Breast epithelium (tissue), 4 donors: ENCODE results near the gene ZDHHC17. TPM values are rescaled to one million over a fixed set of nuclear protein-coding genes. Genes with fewer than 3 reads are reported as not detected.

Experiments
- DNase-seq, 2 donors: peaks; one replicate each; pipeline ENCODE4 v3.0.0-alpha.2; 2019; ENCODE audit warnings: low spot score in 2 of 2
- H3K27ac ChIP-seq, 2 donors: fragments of 200-600 bp; sonication (generic) in 1 of 2; one replicate each; pipeline ENCODE4 v1.5.1; 2016 to 2019; ENCODE audit warnings: mild to moderate bottlenecking in 1 of 2
- H3K27me3 ChIP-seq, 2 donors: fragments of 200-600 bp; sonication (generic) in 1 of 2; one replicate each; pipeline versions ENCODE4 v1.5.1 to v1.6.0; 2017 to 2019; ENCODE audit warnings: control low read depth in 1 of 2, mild to moderate bottlenecking in 1 of 2
- H3K36me3 ChIP-seq: fragments of 200-600 bp; one replicate; pipeline ENCODE4 v1.5.1; 2019
- H3K4me1 ChIP-seq, 2 donors: fragments of 200-600 bp; sonication (generic); one replicate each; pipeline ENCODE4 v1.5.1; 2016 to 2019; ENCODE audit warnings: control low read depth in 1 of 2
- H3K4me3 ChIP-seq, 3 donors: fragments of 200-600 bp; sonication (generic); 1 replicate in 2 of 3; 2 replicates in 1 of 3; pipeline ENCODE4 v1.5.1; 2016 to 2019; ENCODE audit warnings: mild to moderate bottlenecking in 3 of 3, moderate library complexity in 2 of 3
- H3K9me3 ChIP-seq, 2 donors: fragments of 200-600 bp; sonication (generic) in 1 of 2; one replicate each; pipeline ENCODE4 v1.5.1; 2016 to 2019; ENCODE audit warnings: control low read depth in 1 of 2
- POLR2A ChIP-seq: fragments of 450-650 bp; IDR thresholded peaks from one replicate; pipeline ENCODE4 v1.6.1; 2016; ENCODE audit warnings: antibody characterized with exemption, mild to moderate bottlenecking, moderate library complexity
- POLR2AphosphoS5 ChIP-seq, 3 donors: sonication (generic); formaldehyde crosslinking; IDR thresholded peaks; one replicate each; pipeline ENCODE4 v1.6.1; 2017; ENCODE audit warnings: antibody characterized with exemption in 3 of 3
- intact Hi-C: fragments of 100-400 bp; cut with DNase I; formaldehyde crosslinking; loops from one replicate; pipeline ENCODE4 v1.15.1; 2023; ENCODE audit warnings: low total_unique reads
- total RNA-seq, 3 donors: library from RNA; depleted of rRNA; stranded (reverse); fragments of >200 nt; gene quantifications; one replicate each; pipeline ENCODE4 v1.1.0, GENCODE V29; 2016
- TF ChIP-seq, protein P1 (sequence below), 3 donors: fragments of 450-650 bp; IDR thresholded peaks; one replicate each; pipeline ENCODE4 v1.5.1; 2016 to 2017; ENCODE audit warnings: antibody characterized with exemption in 3 of 3, mild to moderate bottlenecking in 3 of 3, moderate library complexity in 3 of 3

ZDHHC17 gene
- total RNA-seq, 3 donors from 2014 or later, result 51.8 to 86.1 (median 67.2) TPM

DNA sequence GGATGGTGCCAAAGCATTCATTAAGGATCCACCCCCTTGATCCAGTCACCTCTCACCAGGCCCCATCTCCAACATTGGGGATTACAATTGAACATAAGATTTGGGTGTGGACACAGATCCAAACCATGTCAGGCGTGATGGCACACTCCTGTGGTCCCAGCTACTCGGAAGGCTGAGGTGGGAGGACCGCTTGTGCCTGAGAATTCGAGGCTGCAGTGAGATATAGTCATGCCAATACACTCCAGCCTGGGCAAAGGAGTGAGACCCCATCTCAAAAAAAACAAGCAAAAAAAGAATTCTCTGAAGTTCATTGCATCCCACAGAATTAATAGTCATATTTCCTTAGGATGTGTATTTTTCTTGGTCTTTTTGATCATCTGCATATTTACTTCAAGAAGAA is 34.9 kb downstream of the ZDHHC17 start:
- H3K27me3 ChIP-seq, result no peaks in the 10 kb centered on the region
- no peak overlapping the region for H3K4me3 ChIP-seq
- no peak overlapping the region for H3K27ac ChIP-seq
- H3K36me3 ChIP-seq, result no peaks in the 10 kb centered on the region
- intact Hi-C loops, result no loop called here
- TF ChIP-seq, protein P1, sequence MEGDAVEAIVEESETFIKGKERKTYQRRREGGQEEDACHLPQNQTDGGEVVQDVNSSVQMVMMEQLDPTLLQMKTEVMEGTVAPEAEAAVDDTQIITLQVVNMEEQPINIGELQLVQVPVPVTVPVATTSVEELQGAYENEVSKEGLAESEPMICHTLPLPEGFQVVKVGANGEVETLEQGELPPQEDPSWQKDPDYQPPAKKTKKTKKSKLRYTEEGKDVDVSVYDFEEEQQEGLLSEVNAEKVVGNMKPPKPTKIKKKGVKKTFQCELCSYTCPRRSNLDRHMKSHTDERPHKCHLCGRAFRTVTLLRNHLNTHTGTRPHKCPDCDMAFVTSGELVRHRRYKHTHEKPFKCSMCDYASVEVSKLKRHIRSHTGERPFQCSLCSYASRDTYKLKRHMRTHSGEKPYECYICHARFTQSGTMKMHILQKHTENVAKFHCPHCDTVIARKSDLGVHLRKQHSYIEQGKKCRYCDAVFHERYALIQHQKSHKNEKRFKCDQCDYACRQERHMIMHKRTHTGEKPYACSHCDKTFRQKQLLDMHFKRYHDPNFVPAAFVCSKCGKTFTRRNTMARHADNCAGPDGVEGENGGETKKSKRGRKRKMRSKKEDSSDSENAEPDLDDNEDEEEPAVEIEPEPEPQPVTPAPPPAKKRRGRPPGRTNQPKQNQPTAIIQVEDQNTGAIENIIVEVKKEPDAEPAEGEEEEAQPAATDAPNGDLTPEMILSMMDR (IDR thresholded peaks at IDR 0.05), result no peak
- TF ChIP-seq POLR2A (no peak), POLR2AphosphoS5 (IDR thresholded peaks at IDR 0.05) (no peak)
- peaks cover 0 to 9% of the 10 kb centered on the region in 2 donors for H3K9me3 ChIP-seq
- no peak for DNase-seq
- no peaks in the 10 kb centered on the region for H3K4me1 ChIP-seq

DNA sequence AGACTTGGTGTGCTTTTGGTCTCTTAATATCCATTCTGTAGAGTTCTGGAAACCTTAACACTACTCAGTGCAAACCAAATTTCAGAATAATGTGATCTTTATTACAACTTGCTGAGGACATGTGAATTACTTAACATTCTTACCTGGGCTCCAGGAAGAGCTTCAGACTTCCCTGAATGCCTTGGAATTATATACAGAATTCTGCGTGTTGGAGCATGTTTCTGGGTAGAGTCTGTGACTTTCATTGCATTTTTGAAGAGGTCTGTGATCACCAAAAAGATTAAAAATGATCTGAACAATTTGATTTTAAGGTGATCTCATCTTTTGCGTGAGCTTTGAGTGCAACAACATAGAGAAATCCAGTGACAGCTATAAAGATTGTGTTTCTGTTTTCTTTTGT is 35.4 kb downstream of the ZDHHC17 start:
- H3K4me3 ChIP-seq, result no peak overlapping the region
- intact Hi-C loops, result no loop called here
- no peaks in the 10 kb centered on the region for H3K36me3 ChIP-seq
- TF ChIP-seq POLR2A (no peak), POLR2AphosphoS5 (IDR thresholded peaks at IDR 0.05) (no peak)
- TF ChIP-seq, protein P1 (IDR thresholded peaks at IDR 0.05), result no peak
- no peak overlapping the region for H3K27ac ChIP-seq
- no peaks in the 10 kb centered on the region for H3K27me3 ChIP-seq
- no peaks in the 10 kb centered on the region for H3K4me1 ChIP-seq
- DNase-seq, result no peak
- peaks cover 0 to 9% of the 10 kb centered on the region in 2 donors for H3K9me3 ChIP-seq

GRCh38 chr12:76802060-76802459 is 38.1 kb downstream of the ZDHHC17 start:
- DNase-seq, result no peak
- Histone ChIP-seq H3K36me3 (no peaks in the 10 kb centered on the region), H3K27ac (no peak overlapping the region), H3K27me3 (no peaks in the 10 kb centered on the region), H3K4me3 (no peak overlapping the region), H3K4me1 (no peaks in the 10 kb centered on the region), H3K9me3 (peaks cover 0 to 9% of the 10 kb centered on the region in 2 donors)
- intact Hi-C loops, result no loop called here
- TF ChIP-seq, protein P1 (IDR thresholded peaks at IDR 0.05), result no peak
- TF ChIP-seq POLR2AphosphoS5 (IDR thresholded peaks at IDR 0.05), result no peak
- no peak for TF ChIP-seq POLR2A

DNA sequence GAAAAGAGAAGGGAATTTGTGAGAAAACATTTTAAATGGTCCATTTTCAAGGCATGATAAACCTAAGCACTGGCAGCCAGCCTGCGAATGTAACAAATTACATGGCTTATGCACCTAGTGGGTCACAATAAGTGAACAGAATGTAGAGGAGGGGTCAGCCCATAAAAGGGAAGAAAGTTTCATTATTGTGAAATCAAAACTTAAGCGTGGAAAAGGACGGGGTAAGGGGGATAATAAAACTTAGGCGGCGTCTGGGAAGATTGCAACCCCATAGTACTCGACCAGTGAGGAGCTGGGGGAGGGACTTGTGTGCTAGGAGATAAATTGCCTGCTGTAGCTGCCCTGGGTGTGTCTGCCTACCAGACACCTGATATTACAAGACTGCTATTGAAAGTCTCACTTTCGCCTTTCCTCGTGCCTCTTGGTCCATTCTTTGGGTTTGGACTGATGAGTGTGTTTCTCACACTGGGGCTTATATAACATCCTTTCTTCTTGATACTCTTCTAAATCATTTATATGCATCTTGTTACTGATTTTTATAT is 40.6 kb downstream of the ZDHHC17 start:
- TF ChIP-seq POLR2AphosphoS5 (IDR thresholded peaks at IDR 0.05) (no peak), POLR2A (no peak)
- TF ChIP-seq, protein P1 (IDR thresholded peaks at IDR 0.05), result no peak
- H3K36me3 ChIP-seq, result no peaks in the 10 kb centered on the region

DNA sequence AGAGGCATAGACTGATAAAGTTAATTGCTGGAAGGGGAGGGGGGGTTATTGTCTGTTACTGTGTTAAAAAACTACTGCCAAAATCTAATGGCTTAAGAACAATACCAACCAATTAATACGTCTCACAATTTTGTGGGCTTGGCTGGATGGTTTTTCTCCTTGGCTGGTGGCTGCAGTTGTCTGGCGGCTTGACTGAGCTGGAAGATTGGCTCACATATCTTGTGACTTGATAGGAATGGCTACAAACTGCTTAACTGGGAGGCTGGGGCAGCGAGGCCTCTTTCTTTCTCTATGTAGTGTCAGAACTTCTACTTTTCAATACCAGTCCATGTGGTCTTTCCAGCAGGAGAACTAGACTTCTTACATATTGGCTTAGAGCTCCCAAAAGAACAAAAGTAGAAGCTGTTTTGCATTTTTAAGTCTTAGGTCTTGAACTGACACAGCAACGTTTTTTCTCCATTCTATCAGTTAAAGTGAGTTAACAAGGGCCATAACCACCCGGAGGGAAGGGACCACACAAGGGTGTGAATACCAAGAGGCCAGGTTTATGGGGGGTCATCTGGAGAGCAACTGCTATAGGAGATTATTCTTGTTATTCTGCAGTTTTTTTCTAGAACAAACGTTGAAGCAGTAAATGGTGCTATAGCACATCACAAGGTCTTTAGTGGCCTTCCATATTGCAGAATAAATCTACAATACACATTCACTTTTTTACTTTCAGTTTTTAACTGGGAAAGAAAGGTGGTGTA is 46.9 kb downstream of the ZDHHC17 start:
- no peak for DNase-seq
- Histone ChIP-seq H3K27me3 (no peaks in the 10 kb centered on the region), H3K27ac (no peak overlapping the region), H3K9me3 (no peaks in the 10 kb centered on the region), H3K4me3 (no peak overlapping the region), H3K4me1 (no peaks in the 10 kb centered on the region), H3K36me3 (no peaks in the 10 kb centered on the region)
- TF ChIP-seq POLR2AphosphoS5 (IDR thresholded peaks at IDR 0.05) (no peak), POLR2A (no peak)
- TF ChIP-seq, protein P1 (IDR thresholded peaks at IDR 0.05), result no peak
- intact Hi-C loops, result no loop called here

More for the DNA sequence above, 40.6 kb downstream of the ZDHHC17 start:
- Histone ChIP-seq H3K4me1 (no peaks in the 10 kb centered on the region), H3K9me3 (peaks cover 0 to 9% of the 10 kb centered on the region in 2 donors), H3K27me3 (no peaks in the 10 kb centered on the region), H3K27ac (no peak overlapping the region), H3K4me3 (no peak overlapping the region)
- DNase-seq, result no peak
- intact Hi-C loops, result no loop called here
